ENCODE measurements around the gene DYNLL1. TPM values are rescaled to one million over a fixed set of nuclear protein-coding genes. Genes with fewer than 3 reads are reported as not detected.

DYNLL1 gene
- total RNA-seq, 4 donors from 2014 or later: 179 to 271 (median 229) TPM

DNA sequence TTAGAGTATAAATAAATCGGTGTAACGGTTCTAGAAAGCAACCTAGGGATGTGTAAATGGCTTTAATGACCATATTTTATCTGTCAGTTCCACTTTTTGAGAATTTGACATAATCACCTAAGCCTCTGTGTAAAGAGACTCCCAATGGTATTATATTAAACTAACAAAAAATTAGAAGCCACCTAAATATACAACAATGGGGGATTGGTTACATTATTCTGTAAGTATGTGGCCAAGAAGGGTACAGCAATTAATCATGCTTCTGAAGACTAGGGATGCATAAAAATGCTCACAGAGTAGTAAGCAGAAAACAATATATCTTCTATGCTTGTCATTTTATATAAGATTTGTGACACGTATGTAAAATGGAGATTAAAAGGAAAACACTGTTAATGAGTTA is 48.8 kb downstream of the DYNLL1 start:
- no peak for ATAC-seq
- H3K9me3 ChIP-seq: no peaks in the 10 kb centered on the region
- WGBS, 2 donors (ENCODE audit: low coverage in 1 of 2): 66 to 73% methylated on average over 3 of the region's 3 CpGs
- H3K36me3 ChIP-seq: peaks cover 4 to 46% of the 10 kb centered on the region in 2 donors
- no peak for TF ChIP-seq POLR2AphosphoS5 (IDR thresholded peaks at IDR 0.05)
- peaks cover 3 to 97% (median 32%) of the 10 kb centered on the region in 3 donors for H3K4me1 ChIP-seq
- peak overlapping the region in 2 of 4 donors; percentile 40 to 99 for H3K27ac ChIP-seq
- no peak overlapping the region for H3K4me3 ChIP-seq
- H3K27me3 ChIP-seq: no peaks in the 10 kb centered on the region

DNA sequence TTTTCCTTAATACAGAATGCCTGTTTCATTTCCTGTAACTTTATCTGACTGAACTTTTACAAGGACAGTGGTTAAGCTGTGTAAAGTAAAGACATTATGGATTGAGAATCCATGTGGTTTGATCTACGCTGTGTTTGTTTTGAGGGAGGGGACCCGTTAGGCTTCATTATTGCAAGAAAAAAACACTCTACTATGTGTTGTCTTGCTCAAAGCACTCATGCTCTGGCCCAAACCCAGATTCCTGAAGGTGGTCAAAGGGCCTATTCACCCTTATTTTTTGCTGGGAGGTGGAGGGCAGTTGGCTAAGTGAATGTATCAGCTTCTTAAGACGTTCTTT is 50.1 kb downstream of the DYNLL1 start:
- no peak overlapping the region for H3K4me3 ChIP-seq
- WGBS, 2 donors (ENCODE audit: low coverage in 1 of 2): 70 to 79% methylated on average over 3 of the region's 3 CpGs
- TF ChIP-seq POLR2AphosphoS5 (IDR thresholded peaks at IDR 0.05) (no peak), POLR2A (IDR thresholded peaks at IDR 0.05) (no peak), EP300 (IDR thresholded peaks at IDR 0.05) (no peak)
- TF ChIP-seq, protein P1, sequence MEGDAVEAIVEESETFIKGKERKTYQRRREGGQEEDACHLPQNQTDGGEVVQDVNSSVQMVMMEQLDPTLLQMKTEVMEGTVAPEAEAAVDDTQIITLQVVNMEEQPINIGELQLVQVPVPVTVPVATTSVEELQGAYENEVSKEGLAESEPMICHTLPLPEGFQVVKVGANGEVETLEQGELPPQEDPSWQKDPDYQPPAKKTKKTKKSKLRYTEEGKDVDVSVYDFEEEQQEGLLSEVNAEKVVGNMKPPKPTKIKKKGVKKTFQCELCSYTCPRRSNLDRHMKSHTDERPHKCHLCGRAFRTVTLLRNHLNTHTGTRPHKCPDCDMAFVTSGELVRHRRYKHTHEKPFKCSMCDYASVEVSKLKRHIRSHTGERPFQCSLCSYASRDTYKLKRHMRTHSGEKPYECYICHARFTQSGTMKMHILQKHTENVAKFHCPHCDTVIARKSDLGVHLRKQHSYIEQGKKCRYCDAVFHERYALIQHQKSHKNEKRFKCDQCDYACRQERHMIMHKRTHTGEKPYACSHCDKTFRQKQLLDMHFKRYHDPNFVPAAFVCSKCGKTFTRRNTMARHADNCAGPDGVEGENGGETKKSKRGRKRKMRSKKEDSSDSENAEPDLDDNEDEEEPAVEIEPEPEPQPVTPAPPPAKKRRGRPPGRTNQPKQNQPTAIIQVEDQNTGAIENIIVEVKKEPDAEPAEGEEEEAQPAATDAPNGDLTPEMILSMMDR (IDR thresholded peaks at IDR 0.05): no peak
- H3K27ac ChIP-seq: peak overlapping the region in 2 of 4 donors; percentile 1 to 21
- H3K36me3 ChIP-seq: peaks cover 4 to 56% of the 10 kb centered on the region in 2 donors
- H3K9me3 ChIP-seq: no peaks in the 10 kb centered on the region
- peaks cover 0 to 97% (median 28%) of the 10 kb centered on the region in 3 donors for H3K4me1 ChIP-seq
- ATAC-seq: no peak
- no peaks in the 10 kb centered on the region for H3K27me3 ChIP-seq

Small RNA genes lying within 50 kb of the gene (small RNA-seq; reads per million reads assigned to genes)
- gene RF00019: 0 reads per million in 4 donors

Other genes starting within 250 kb of the DYNLL1 start
- gene PXN, start 230.4 kb upstream of the DYNLL1 start, total RNA-seq: 10 to 100 TPM; 43.2 to 80.4 (median 59.4) TPM
- under 1 TPM in 3 of 4 donors, not detected in 1; under 0.01 TPM for gene RNU4-2, start 204.2 kb upstream of the DYNLL1 start, total RNA-seq
- under 1 TPM in 1 of 4 donors, not detected in 3; under 0.01 TPM for gene RNU4-1, start 202.9 kb upstream of the DYNLL1 start, total RNA-seq
- 1 to 10 TPM in 3 of 4 donors, under 1 TPM in 1; 0.67 to 3.9 (median 3.7) TPM for gene SIRT4, start 193.8 kb upstream of the DYNLL1 start, total RNA-seq
- not detected for gene PLA2G1B, start 168.3 kb upstream of the DYNLL1 start, total RNA-seq
- 1 to 10 TPM in 1 of 4 donors, under 1 TPM in 3; 0.16 to 9.2 (median 0.70) TPM for gene MSI1, start 126.9 kb upstream of the DYNLL1 start, total RNA-seq
- 100 to 1,000 TPM; 424 to 588 (median 522) TPM for gene COX6A1, start 58.0 kb upstream of the DYNLL1 start, total RNA-seq
- gene TRIAP1, start 49.7 kb upstream of the DYNLL1 start, total RNA-seq: 10 to 100 TPM in 3 of 4 donors, 1 to 10 TPM in 1; 9.7 to 19.5 (median 16.8) TPM
- gene GATC, start 49.7 kb upstream of the DYNLL1 start, total RNA-seq: 10 to 100 TPM; 20.0 to 26.0 (median 23.2) TPM
- 10 to 100 TPM; 46.2 to 63.2 (median 49.3) TPM for gene SRSF9, start 26.4 kb upstream of the DYNLL1 start, total RNA-seq
- gene COQ5, start 33.0 kb downstream of the DYNLL1 start, total RNA-seq: 10 to 100 TPM; 19.3 to 27.6 (median 22.6) TPM
- gene RNF10, start 38.2 kb downstream of the DYNLL1 start, total RNA-seq: 100 to 1,000 TPM; 134 to 273 (median 161) TPM
- 10 to 100 TPM; 18.2 to 42.0 (median 27.6) TPM for gene POP5, start 85.3 kb downstream of the DYNLL1 start, total RNA-seq
- 1 to 10 TPM in 3 of 4 donors, under 1 TPM in 1; 0.81 to 3.0 (median 1.2) TPM for gene CABP1, start 144.5 kb downstream of the DYNLL1 start, total RNA-seq
- gene MLEC, start 191.0 kb downstream of the DYNLL1 start, total RNA-seq: 10 to 100 TPM; 41.5 to 82.3 (median 56.9) TPM
- gene UNC119B, start 214.3 kb downstream of the DYNLL1 start, total RNA-seq: 10 to 100 TPM; 21.8 to 33.3 (median 27.8) TPM
- 10 to 100 TPM; 30.5 to 55.1 (median 40.3) TPM for gene ACADS, start 229.7 kb downstream of the DYNLL1 start, total RNA-seq

Measured in gastroesophageal sphincter (tissue), 4 donors.